ENCODE measurements around the gene ARFGEF2.

ARFGEF2 gene

GRCh38 chr20:48937674-48938073, 16.2 kb downstream of the ARFGEF2 start:
- Histone ChIP-seq H3K4me3 (ENCODE audit: insufficient read length, low read depth) (no peak overlapping the region), H3K9ac (ENCODE audit: insufficient read length, low read depth) (no peak overlapping the region), H3K27me3 (ENCODE audit: insufficient read depth, insufficient read length) (no peaks in the 10 kb centered on the region), H3K4me1 (ENCODE audit: insufficient read depth, insufficient read length) (peaks cover 6% of the 10 kb centered on the region), H3K36me3 (ENCODE audit: insufficient read depth, insufficient read length, low read length) (peaks cover 26% of the 10 kb centered on the region), H3K9me3 (ENCODE audit: insufficient read depth, low read length) (peaks cover 7% of the 10 kb centered on the region; the same call in 1 of the 2 replicates)
- DNase-seq (ENCODE audit: low read depth, low spot score), result no peak
- TF ChIP-seq SUZ12 (IDR thresholded peaks at IDR 0.05; ENCODE audit: extremely low read depth, insufficient read depth, insufficient read length), result no peak
- TF ChIP-seq ZNF274 (IDR thresholded peaks at IDR 0.05; ENCODE audit: low read depth, low read length), result no peak
- TF ChIP-seq YY1 (IDR thresholded peaks at IDR 0.05; ENCODE audit: insufficient read depth, insufficient read length), result no peak

GRCh38 chr20:48938670-48939069, 17.2 kb downstream of the ARFGEF2 start:
- no peak for TF ChIP-seq SUZ12 (IDR thresholded peaks at IDR 0.05; ENCODE audit: extremely low read depth, insufficient read depth, insufficient read length)
- no peak for TF ChIP-seq ZNF274 (IDR thresholded peaks at IDR 0.05; ENCODE audit: low read depth, low read length)
- TF ChIP-seq YY1 (IDR thresholded peaks at IDR 0.05; ENCODE audit: insufficient read depth, insufficient read length), result no peak
- Histone ChIP-seq H3K4me3 (ENCODE audit: insufficient read length, low read depth) (no peak overlapping the region), H3K9ac (ENCODE audit: insufficient read length, low read depth) (no peak overlapping the region), H3K4me1 (ENCODE audit: insufficient read depth, insufficient read length) (peaks cover 2% of the 10 kb centered on the region), H3K9me3 (ENCODE audit: insufficient read depth, low read length) (peaks cover 7% of the 10 kb centered on the region; the same call in 1 of the 2 replicates), H3K27me3 (ENCODE audit: insufficient read depth, insufficient read length) (no peaks in the 10 kb centered on the region), H3K36me3 (ENCODE audit: insufficient read depth, insufficient read length, low read length) (peaks cover 34% of the 10 kb centered on the region)
- no peak for DNase-seq (ENCODE audit: low read depth, low spot score)

GRCh38 chr20:48940170-48940569, 18.7 kb downstream of the ARFGEF2 start:
- Histone ChIP-seq H3K36me3 (ENCODE audit: insufficient read depth, insufficient read length, low read length) (peaks cover 47% of the 10 kb centered on the region), H3K4me3 (ENCODE audit: insufficient read length, low read depth) (no peak overlapping the region), H3K27me3 (ENCODE audit: insufficient read depth, insufficient read length) (no peaks in the 10 kb centered on the region), H3K4me1 (ENCODE audit: insufficient read depth, insufficient read length) (peaks cover 2% of the 10 kb centered on the region), H3K9me3 (ENCODE audit: insufficient read depth, low read length) (peaks cover 7% of the 10 kb centered on the region; the same call in 1 of the 2 replicates), H3K9ac (ENCODE audit: insufficient read length, low read depth) (no peak overlapping the region)
- no peak for DNase-seq (ENCODE audit: low read depth, low spot score)
- TF ChIP-seq YY1 (IDR thresholded peaks at IDR 0.05; ENCODE audit: insufficient read depth, insufficient read length) (no peak), SUZ12 (IDR thresholded peaks at IDR 0.05; ENCODE audit: extremely low read depth, insufficient read depth, insufficient read length) (no peak), ZNF274 (IDR thresholded peaks at IDR 0.05; ENCODE audit: low read depth, low read length) (no peak)

- Histone ChIP-seq H3K27me3 (ENCODE audit: insufficient read depth, insufficient read length) (no peaks in the 10 kb centered on the region), H3K36me3 (ENCODE audit: insufficient read depth, insufficient read length, low read length) (peaks cover 60% of the 10 kb centered on the region), H3K9ac (ENCODE audit: insufficient read length, low read depth) (no peak overlapping the region), H3K9me3 (ENCODE audit: insufficient read depth, low read length) (peaks cover 6% of the 10 kb centered on the region; the same call in 1 of the 2 replicates), H3K4me3 (ENCODE audit: insufficient read length, low read depth) (no peak overlapping the region), H3K4me1 (ENCODE audit: insufficient read depth, insufficient read length) (peaks cover 2% of the 10 kb centered on the region)
- no peak for DNase-seq (ENCODE audit: low read depth, low spot score)
- TF ChIP-seq ZNF274 (IDR thresholded peaks at IDR 0.05; ENCODE audit: low read depth, low read length) (no peak), YY1 (IDR thresholded peaks at IDR 0.05; ENCODE audit: insufficient read depth, insufficient read length) (no peak), SUZ12 (IDR thresholded peaks at IDR 0.05; ENCODE audit: extremely low read depth, insufficient read depth, insufficient read length) (no peak)
These were observed 20.0 kb downstream of the ARFGEF2 start for GRCh38 chr20:48941467-48941866.

GRCh38 chr20:48942730-48943129, 21.2 kb downstream of the ARFGEF2 start:
- no peak for DNase-seq (ENCODE audit: low read depth, low spot score)
- TF ChIP-seq SUZ12 (IDR thresholded peaks at IDR 0.05; ENCODE audit: extremely low read depth, insufficient read depth, insufficient read length) (no peak), YY1 (IDR thresholded peaks at IDR 0.05; ENCODE audit: insufficient read depth, insufficient read length) (no peak), ZNF274 (IDR thresholded peaks at IDR 0.05; ENCODE audit: low read depth, low read length) (no peak)
- Histone ChIP-seq H3K36me3 (ENCODE audit: insufficient read depth, insufficient read length, low read length) (peaks cover 59% of the 10 kb centered on the region), H3K4me1 (ENCODE audit: insufficient read depth, insufficient read length) (no peaks in the 10 kb centered on the region), H3K9me3 (ENCODE audit: insufficient read depth, low read length) (no peaks in the 10 kb centered on the region), H3K4me3 (ENCODE audit: insufficient read length, low read depth) (no peak overlapping the region), H3K27me3 (ENCODE audit: insufficient read depth, insufficient read length) (no peaks in the 10 kb centered on the region), H3K9ac (ENCODE audit: insufficient read length, low read depth) (no peak overlapping the region)

GRCh38 chr20:48944663-48945297, 23.3 kb downstream of the ARFGEF2 start:
- Histone ChIP-seq H3K9ac (ENCODE audit: insufficient read length, low read depth) (no peak overlapping the region), H3K4me3 (ENCODE audit: insufficient read length, low read depth) (no peak overlapping the region), H3K36me3 (ENCODE audit: insufficient read depth, insufficient read length, low read length) (peaks cover 76% of the 10 kb centered on the region), H3K4me1 (ENCODE audit: insufficient read depth, insufficient read length) (no peaks in the 10 kb centered on the region), H3K27me3 (ENCODE audit: insufficient read depth, insufficient read length) (no peaks in the 10 kb centered on the region), H3K9me3 (ENCODE audit: insufficient read depth, low read length) (no peaks in the 10 kb centered on the region)
- TF ChIP-seq SUZ12 (IDR thresholded peaks at IDR 0.05; ENCODE audit: extremely low read depth, insufficient read depth, insufficient read length) (no peak), YY1 (IDR thresholded peaks at IDR 0.05; ENCODE audit: insufficient read depth, insufficient read length) (no peak), ZNF274 (IDR thresholded peaks at IDR 0.05; ENCODE audit: low read depth, low read length) (no peak)
- no peak for DNase-seq (ENCODE audit: low read depth, low spot score)

GRCh38 chr20:48945840-48946514, 24.5 kb downstream of the ARFGEF2 start:
- H3K9me3 ChIP-seq (ENCODE audit: insufficient read depth, low read length), result no peaks in the 10 kb centered on the region
- TF ChIP-seq YY1 (IDR thresholded peaks at IDR 0.05; ENCODE audit: insufficient read depth, insufficient read length), result no peak
- no peak for TF ChIP-seq SUZ12 (IDR thresholded peaks at IDR 0.05; ENCODE audit: extremely low read depth, insufficient read depth, insufficient read length)
- TF ChIP-seq ZNF274 (IDR thresholded peaks at IDR 0.05; ENCODE audit: low read depth, low read length), result no peak
- H3K4me3 ChIP-seq (ENCODE audit: insufficient read length, low read depth), result no peak overlapping the region
- DNase-seq (ENCODE audit: low read depth, low spot score), result no peak
- H3K9ac ChIP-seq (ENCODE audit: insufficient read length, low read depth), result no peak overlapping the region
- H3K36me3 ChIP-seq (ENCODE audit: insufficient read depth, insufficient read length, low read length), result peaks cover 81% of the 10 kb centered on the region
- no peaks in the 10 kb centered on the region for H3K27me3 ChIP-seq (ENCODE audit: insufficient read depth, insufficient read length)
- no peaks in the 10 kb centered on the region for H3K4me1 ChIP-seq (ENCODE audit: insufficient read depth, insufficient read length)
